ENCODE results near the gene CCNQ. TPM values are rescaled to one million over a fixed set of nuclear protein-coding genes. Genes with fewer than 3 reads are reported as not detected.

Gene CCNQ
- total RNA-seq, 6 experiments from 2014 or later: 25.7 to 31.9 (median 29.6) TPM

GRCh38 chrX:153560466-153560865 lies 38.5 kb downstream of the CCNQ start:
- DNase-seq: no peak
- TF ChIP-seq CTCF (IDR thresholded peaks at IDR 0.05): no peak
- no peaks in the 10 kb centered on the region for H3K36me3 Mint-ChIP-seq (ENCODE audit: low read depth)
- H3K27me3 Mint-ChIP-seq (ENCODE audit: insufficient read depth): peaks cover 5% of the 10 kb centered on the region
- no peaks in the 10 kb centered on the region for H3K9me3 Mint-ChIP-seq
- no peak overlapping the region for H3K27ac Mint-ChIP-seq
- H3K4me3 Mint-ChIP-seq: no peak overlapping the region
- H3K4me1 Mint-ChIP-seq (ENCODE audit: low read depth): no peaks in the 10 kb centered on the region

- peaks cover 8% of the 10 kb centered on the region for H3K27me3 Mint-ChIP-seq (ENCODE audit: insufficient read depth)
- no peaks in the 10 kb centered on the region for H3K36me3 Mint-ChIP-seq (ENCODE audit: low read depth)
- H3K9me3 Mint-ChIP-seq: no peaks in the 10 kb centered on the region
- no peak overlapping the region for H3K27ac Mint-ChIP-seq
- DNase-seq: no peak
- no peak for TF ChIP-seq CTCF (IDR thresholded peaks at IDR 0.05)
- no peak overlapping the region for H3K4me3 Mint-ChIP-seq
- no peaks in the 10 kb centered on the region for H3K4me1 Mint-ChIP-seq (ENCODE audit: low read depth)
Measured at GRCh38 chrX:153560000-153560399, 38.9 kb downstream of the CCNQ start.

- H3K27me3 Mint-ChIP-seq (ENCODE audit: insufficient read depth): peaks cover 8% of the 10 kb centered on the region
- no peak overlapping the region for H3K27ac Mint-ChIP-seq
- TF ChIP-seq CTCF (IDR thresholded peaks at IDR 0.05): no peak
- no peaks in the 10 kb centered on the region for H3K36me3 Mint-ChIP-seq (ENCODE audit: low read depth)
- no peaks in the 10 kb centered on the region for H3K9me3 Mint-ChIP-seq
- H3K4me1 Mint-ChIP-seq (ENCODE audit: low read depth): no peaks in the 10 kb centered on the region
- no peak overlapping the region for H3K4me3 Mint-ChIP-seq
- no peak for DNase-seq
Measured at GRCh38 chrX:153557618-153558355, 41.2 kb downstream of the CCNQ start.

DNA sequence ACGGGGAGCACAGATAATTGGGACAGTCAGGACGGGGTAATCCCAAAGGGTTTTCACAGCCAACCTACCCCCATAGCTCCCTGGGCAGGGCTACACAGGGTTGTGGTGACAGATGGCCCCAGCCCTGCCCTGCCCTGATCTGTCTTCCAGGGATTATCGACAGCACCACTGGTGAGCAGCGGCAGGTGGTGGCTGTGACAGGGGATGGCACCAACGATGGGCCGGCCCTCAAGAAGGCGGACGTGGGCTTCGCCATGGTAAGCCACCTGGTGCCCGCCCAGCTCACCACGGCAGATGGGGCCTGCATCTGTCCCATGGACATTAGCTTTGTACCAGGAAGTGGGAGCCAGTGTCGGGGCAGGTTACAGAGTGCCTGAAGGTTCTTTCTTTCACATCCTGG lies 42.2 kb downstream of the CCNQ start:
- Mint-ChIP-seq H3K27ac (no peak overlapping the region), H3K27me3 (ENCODE audit: insufficient read depth) (peaks cover 9% of the 10 kb centered on the region), H3K9me3 (no peaks in the 10 kb centered on the region), H3K4me3 (no peak overlapping the region), H3K36me3 (ENCODE audit: low read depth) (no peaks in the 10 kb centered on the region), H3K4me1 (ENCODE audit: low read depth) (no peaks in the 10 kb centered on the region)
- no peak for DNase-seq
- TF ChIP-seq CTCF (IDR thresholded peaks at IDR 0.05): no peak

- Mint-ChIP-seq H3K27ac (no peak overlapping the region), H3K4me1 (ENCODE audit: low read depth) (peaks cover 11% of the 10 kb centered on the region), H3K9me3 (no peaks in the 10 kb centered on the region), H3K36me3 (ENCODE audit: low read depth) (no peaks in the 10 kb centered on the region), H3K4me3 (no peak overlapping the region), H3K27me3 (ENCODE audit: insufficient read depth) (peaks cover 8% of the 10 kb centered on the region)
- peak; percentile 75 for TF ChIP-seq CTCF (IDR thresholded peaks at IDR 0.05)
- DNase-seq: peak; percentile 47
Measured at GRCh38 chrX:153554519-153555167, 44.3 kb downstream of the CCNQ start.

All from HFFc6 (cell line).